Measurements from ENCODE around the gene PFKFB1.
"Not testable (repeated sequence)": the region's sequence is repeated elsewhere in the genome, so short reads cannot be mapped to it uniquely, and the experiment has no call there.

The PFKFB1 gene

DNA sequence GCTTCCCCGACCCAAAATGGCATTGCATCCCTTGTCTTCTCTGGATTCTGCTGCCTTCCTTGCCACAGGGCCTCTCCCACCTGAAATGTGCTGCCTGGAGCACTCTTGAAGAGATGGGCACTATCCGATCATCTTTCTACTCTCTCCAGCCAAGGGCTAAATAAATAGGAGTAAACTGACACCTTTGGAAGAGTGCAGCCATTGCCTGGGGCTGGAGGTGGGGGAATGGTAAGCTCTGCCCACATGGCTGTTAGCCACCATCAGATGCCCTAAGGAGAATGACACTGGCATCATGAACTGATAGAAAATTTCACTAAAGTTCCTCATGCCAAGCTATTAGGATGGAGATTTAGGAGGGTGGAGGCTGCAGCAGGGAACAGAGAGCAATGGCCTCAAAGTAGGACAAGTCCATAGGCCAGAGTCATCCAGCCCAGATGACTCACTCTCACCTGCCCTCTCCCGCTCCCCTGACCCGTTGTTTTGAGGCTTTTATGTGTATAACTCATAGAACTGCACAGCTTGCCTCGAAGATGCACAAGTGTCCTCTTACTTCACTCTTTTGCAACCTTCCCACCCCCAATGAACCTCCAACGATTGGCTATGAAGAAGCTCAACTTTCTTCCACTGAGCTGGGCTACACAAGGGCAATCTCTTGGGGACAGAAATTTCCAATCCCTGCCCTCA, 822 bp upstream of the PFKFB1 start:
- in situ Hi-C loops (cut with HindIII; ENCODE audit: low sequenced_read_pairs), result no loop called here

DNA sequence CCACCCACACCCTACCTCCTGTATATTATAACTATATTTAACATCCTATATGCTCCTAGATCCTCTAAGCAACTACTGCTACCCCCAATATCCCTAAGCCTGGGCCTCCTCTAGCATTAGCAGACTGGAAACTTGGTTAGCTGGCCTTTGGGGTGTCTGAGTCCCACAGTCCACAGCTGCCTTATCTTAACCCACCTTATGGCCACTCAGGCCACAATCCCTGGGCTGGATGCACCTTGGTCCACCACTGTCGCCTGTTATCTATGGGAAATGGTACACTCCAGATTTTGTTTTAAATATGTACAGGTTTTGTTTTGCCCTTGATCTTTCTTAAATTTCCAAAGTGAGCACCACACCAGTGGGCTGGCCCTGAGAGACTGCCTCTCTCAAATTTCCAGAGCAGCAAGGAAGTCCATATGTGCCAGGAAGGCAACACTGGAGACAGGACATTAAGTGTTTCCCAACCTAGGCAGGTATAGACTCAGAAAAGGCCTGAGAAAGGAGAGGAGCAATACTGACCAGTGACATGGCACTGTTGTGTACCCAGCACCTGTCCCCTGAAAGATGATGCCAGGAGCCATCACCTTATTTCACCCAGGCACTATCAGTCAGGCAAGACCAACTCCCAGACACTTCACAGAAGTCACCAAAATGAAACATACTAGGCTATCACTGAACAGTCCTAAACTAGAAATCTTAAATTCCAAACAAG, 921 bp downstream of the PFKFB1 start:
- in situ Hi-C loops (cut with HindIII; ENCODE audit: low sequenced_read_pairs), result no loop called here

DNA sequence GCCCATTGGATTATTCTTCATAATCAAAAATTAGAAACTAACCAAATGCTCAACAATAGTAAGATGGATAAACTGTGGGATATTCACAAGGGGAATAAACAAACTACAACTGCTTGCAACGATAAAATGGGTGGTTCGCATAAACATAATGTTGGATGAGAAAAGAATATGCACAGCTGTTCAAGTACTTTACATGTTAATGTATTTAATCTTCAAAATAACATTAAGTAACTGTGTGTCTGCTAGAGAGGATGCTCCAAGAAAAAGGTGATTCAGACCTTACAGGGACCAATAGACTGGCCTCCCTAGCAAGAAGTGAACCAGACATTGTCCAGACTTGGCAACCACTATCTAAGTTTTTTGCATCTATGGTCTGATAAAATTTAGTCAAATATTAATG, 2.3 kb downstream of the PFKFB1 start:
- in situ Hi-C loops (cut with HindIII; ENCODE audit: low sequenced_read_pairs), result no loop called here

DNA sequence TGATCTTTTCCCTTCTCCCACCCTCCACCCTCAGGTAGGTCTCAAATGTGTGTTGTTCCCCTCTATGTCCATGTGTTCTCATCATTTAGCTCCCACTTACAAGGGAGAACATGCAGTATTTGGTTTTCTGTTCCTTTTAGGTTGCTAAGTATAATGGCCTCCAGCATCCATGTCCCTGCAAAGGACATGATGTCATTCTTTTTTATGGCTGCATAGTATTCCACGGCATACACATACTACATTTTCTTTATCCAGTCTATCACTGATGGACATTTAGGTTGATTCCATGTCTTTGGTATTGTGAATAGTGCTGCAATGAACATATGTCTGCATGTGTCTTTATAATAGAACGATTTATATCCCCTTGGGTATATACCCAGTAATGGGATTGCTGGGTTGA, 10.7 kb downstream of the PFKFB1 start:
- in situ Hi-C loops (cut with HindIII; ENCODE audit: low sequenced_read_pairs), result not testable (repeated sequence)

DNA sequence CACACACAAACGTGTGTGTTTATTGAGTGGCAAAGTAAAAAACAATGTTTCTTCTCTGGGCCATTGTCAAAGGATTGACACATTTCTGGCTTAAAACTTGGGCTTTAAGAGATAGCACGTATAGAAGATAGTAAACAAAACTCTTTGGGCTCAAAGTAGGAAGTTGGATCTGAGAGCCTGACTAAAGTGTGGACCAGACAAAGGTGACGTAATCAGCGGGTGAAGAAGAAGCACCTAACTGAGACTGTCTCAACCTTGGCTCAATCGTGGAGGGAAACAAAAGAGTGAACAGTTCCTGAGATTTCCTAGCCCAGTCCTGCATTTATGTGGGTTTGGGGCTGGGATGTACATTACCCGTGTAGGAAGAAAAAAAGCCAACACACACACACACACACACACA, 13.7 kb downstream of the PFKFB1 start:
- in situ Hi-C loops (cut with HindIII; ENCODE audit: low sequenced_read_pairs), result no loop called here

DNA sequence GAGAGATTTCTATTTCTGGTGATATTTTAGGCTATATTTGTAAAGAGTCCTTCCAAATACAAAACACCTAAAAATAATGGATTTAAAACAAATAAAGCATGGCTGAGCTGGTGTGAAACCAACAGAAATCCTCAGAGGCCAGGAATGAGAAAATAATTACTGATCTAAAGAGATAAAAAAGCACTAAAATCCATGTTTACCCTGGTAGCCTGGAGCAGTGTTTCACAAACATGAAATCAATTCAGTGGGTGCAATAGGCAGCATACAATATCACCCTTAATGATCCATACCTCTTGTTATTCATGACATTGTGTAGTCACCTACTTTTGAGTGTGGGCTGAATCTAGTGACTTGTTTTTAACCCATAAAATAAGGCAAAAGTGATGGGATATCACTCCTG, 14.6 kb downstream of the PFKFB1 start:
- in situ Hi-C loops (cut with HindIII; ENCODE audit: low sequenced_read_pairs), result no loop called here

DNA sequence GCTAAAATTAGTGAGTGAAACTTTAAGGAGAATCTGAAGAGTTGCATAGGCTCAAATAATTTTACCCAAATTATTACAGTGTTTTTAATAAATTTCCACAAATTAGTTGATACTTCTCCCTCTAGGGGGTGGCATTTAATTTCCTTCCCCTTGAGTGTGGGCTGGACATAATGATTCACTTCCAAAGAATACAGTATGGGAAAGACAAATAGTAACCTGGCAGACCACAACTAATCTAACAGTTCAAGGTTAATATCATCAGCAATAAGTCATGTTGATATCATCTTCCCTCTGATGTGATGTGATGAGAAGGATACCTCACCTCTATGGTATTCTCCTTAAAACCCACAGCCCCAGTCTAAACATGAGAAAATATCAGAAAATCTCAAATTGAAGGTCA, 15.5 kb downstream of the PFKFB1 start:
- in situ Hi-C loops (cut with HindIII; ENCODE audit: low sequenced_read_pairs), result no loop called here

DNA sequence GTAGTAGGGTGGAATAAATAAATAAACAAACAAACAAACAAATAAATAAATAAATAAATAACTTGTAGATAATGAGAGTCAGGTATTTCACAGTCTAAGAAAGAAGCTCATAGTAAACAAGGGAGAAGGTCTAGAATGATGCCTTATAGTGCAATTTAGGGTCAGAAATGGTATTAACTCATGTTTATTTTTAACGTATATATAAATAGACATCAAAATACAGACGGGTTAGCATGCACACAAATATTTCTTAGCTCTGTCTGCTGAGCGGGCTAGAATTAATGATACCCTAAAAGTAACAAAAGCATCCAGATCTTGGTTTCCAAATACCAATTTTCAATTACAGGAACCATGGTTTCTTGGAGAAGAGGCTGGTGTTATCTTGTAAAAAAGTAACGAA, 16.6 kb downstream of the PFKFB1 start:
- in situ Hi-C loops (cut with HindIII; ENCODE audit: low sequenced_read_pairs), result no loop called here

DNA sequence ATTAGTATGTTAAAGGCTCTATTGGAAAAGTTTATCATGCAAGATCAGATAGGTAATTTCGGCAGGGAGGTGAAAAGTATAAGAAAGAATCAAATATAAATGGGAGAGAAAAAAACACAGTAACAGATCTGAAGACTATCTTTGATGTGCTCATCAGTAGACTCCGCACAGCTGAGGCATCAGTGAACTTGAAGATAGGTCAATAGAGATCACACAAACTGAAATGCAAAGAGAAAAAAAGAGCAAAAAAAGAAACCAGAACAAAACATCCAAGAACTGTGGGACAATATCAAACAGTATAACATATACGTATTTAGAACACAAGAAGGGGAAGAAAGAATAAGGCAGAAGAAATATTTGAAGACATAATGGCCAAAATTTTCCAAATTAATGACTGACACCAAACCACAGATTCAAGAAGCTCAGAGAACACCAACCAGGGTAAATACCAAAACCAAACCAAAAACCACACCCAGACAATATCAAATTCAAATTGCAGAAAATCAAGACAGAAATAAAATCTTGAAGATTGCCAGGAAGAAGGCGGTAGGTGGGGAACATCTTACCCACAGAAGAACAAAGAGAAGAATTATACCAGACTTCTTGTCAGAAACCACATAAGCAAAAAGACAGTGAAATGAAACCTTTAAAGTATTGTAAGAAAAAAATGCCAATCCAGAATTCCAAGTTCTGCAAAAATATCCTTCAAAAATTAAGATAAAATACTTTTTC, 29.1 kb downstream of the PFKFB1 start:
- in situ Hi-C loops (cut with HindIII; ENCODE audit: low sequenced_read_pairs), result no loop called here

DNA sequence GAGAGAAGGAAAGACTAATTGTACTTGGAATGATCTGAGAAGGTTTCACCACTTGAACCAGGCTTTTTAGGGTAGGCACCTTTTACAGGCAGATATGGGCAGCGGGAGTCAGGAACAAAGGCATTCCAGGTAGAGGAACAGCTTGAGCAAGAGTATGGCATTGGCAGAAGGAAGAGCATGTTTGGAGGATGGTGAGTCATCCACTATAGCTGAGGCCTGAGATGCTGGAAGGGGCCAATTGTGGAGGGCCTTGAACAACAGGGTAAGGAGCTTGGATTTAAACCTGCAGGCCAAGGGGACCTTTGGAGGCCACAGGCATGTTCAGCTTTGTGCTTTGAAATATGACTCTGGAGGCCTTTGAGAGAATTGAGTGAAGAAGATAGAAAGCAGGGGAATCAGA, 32.2 kb downstream of the PFKFB1 start:
- in situ Hi-C loops (cut with HindIII; ENCODE audit: low sequenced_read_pairs), result no loop called here

DNA sequence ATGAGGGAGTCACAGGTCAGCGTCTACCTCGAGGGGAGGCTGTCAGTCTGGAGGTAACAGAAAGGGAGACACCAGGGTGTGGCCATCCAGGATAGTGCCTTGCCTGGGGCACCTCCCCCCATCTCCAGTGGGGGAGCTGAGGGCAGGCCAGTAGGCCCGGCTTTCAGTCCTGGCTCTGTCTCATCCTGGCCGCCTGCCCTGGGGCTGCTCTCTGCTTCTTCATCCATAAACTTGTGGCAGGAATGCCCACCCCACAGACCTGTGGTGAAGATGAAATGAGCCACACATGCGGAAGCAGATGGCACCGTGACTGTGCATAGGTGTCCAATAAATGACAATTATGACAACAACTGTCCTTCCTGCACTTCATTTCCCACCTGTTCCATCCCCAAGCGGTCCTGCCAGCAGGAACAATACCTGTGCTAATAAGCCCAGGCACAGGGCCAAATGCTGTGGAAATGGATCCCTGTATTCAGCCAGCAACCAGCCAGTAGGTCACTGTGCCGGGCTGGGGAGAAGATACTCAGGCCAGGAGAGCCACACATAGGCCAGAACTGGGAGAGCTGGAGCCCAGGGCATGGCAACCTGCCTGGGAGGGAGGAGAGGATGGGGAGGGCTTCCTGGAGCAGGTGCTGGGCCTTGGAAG, 43.1 kb downstream of the PFKFB1 start:
- in situ Hi-C loops (cut with HindIII; ENCODE audit: low sequenced_read_pairs), result no loop called here

DNA sequence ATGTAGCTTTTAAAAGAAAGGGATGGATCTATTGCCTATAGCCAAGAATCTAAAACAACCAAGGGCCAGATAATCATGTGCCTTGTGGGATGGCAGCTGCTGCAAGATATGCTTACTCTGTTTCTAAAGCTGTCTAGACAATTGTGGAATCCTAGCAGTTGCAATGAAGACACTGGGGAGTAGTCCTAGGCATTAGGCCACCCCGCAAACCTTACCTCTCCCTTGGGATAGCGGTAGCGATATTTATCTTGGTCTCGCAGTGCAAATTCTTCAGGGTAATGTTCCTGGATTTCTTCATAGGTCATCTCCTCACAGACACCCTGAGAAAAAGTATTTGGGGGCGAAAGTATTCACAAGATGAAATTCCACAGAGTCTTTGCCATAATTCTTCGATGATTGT, 48.8 kb downstream of the PFKFB1 start:
- in situ Hi-C loops (cut with HindIII; ENCODE audit: low sequenced_read_pairs), result no loop called here

DNA sequence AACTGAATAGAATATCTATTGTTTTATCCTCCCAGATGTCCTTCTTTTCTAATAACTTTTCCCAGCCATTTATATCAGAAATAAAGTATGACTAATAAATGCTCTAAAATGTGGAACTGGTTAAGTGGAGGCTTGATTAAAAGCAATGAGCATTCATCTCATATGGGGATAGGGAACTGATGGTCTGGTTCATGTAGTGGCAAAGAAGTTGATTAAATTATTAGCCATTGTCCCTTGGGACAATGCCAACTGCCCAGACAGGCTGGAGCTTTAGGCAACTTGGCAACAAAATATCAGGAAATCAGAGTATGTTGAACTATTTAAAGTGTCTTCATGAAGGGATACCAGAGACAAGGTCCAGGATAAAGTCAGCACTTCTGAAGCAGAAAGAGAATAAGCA, 49.2 kb downstream of the PFKFB1 start:
- in situ Hi-C loops (cut with HindIII; ENCODE audit: low sequenced_read_pairs), result no loop called here

DNA sequence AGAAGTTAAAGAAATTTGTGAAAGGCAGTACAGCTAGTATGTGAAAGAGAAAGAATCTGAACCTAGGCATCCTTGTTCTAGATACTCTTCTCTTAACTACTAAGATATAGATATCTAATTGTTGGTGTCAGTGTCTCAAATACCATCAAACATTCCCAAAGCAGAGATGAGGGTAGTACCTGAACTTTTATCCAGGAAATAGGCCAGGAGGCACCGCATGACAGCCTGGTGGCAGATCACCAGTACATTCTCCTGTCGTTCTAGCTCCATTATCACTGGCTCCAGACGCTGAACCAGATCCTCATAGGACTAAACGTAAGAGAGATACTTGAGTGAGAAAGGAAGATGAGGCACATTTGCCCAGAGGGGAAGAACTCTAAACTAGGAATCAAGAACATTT, 56.6 kb downstream of the PFKFB1 start:
- in situ Hi-C loops (cut with HindIII; ENCODE audit: low sequenced_read_pairs), result no loop called here

DNA sequence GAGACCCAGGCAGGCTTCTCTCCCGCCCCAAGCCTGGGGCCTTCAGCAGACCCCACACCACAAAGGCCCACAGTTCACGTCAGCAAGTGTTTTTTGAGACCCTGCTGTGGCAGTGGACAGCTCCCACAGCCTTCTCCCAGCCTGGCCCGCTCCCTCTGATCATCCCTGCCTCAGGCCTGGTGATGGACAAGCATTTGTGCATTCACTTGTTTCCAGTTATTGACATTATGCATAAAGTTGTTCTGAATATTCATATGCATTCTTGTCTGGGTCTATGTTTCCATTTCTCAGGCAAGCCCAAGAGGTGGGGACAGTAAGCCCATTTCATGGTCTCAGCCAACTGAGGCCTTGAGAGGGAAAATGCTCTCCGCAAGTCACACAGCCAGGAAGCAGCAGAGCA, 58.7 kb downstream of the PFKFB1 start:
- in situ Hi-C loops (cut with HindIII; ENCODE audit: low sequenced_read_pairs), result no loop called here

DNA sequence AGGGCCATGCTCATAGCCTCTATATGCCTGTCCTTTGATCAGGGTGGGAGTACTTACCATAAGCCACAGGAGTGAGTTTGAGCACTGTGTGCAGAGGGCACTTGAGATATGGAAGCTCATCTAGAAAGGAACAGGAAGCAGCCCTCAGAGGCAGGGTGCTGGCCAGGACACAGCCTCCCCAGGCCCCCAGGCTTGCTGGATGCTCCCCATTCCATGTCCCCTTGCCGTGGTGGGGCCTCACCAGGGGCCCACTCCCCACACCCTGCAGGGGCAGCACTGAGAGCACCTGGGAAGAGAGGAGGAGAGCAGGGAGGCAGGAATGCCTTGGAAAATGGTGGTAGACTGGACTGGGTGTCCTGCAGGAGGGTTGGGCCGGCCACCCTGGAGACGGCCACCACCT, 59.1 kb downstream of the PFKFB1 start:
- in situ Hi-C loops (cut with HindIII; ENCODE audit: low sequenced_read_pairs), result no loop called here

DNA sequence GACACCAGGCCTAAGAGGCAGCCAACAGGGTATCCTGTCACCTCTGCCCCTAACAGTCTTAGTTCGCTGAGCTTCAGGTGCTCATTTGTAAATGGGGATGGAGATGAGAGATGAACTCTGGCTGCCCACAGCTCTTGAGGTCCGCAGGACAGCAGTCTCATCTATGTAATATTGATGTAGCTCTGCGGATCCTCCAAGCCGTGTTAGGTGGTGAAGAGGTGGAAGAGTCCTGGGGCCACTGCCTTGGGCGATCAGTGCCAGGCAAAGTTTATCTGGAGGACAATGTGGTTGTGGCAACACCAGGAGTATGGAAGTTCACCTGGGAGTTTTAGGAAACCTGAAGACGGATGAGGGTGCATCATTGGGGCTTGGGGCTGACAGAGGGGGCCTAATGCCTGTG, 59.9 kb downstream of the PFKFB1 start:
- in situ Hi-C loops (cut with HindIII; ENCODE audit: low sequenced_read_pairs), result no loop called here

DNA sequence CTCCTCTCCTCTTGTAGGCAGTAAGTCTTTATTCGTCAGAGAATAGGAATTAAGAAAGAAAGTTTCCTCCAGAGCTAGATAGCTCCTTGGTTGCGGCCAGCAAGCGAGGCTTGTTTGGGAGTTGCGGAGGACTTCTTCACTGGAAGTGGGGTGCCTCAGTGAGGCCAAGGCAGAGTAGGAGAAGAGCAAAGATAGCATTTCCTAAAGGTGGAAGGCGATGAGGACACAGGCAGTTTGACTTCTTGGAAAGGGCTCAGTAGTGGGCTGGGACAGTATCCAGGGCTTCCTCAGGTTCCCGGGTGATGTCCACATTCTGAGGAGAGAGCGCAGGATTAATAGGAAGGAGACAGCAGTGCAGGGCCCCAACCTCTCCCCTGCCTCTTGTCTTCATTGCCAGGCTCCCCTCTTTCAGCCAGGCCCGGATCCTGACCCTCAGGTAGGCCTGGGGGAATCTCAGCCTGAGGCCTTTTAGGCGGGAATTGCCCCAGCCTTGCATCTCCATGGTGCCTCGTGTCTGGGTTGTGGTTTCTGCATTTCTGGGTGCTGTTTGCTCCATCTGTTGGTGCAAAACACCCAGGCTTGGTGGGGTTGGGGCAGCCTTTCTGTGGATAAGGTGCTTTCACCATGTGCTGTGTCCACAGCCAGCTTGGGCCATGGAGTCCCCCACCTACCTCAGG, 60.7 kb downstream of the PFKFB1 start:
- in situ Hi-C loops (cut with HindIII; ENCODE audit: low sequenced_read_pairs), result no loop called here

DNA sequence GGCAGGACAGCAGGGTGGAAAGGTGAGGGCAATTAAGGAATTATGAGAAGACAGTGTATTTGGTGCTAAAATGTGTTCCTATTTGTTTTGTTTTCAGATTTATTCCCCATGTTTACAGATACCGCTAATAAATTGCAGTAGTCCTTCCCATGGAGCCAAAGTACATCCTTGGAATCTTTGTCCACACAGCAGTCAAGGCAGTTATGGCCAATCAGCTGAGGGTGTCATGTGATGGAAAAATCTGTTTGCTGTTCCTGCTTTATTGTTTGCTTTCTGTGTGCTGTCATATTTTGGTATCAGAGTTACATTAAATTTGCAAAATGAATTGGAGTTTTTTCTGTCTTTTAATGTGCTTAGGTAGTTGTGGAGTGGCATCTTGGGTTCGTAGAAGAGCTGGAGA, 62.9 kb downstream of the PFKFB1 start:
- in situ Hi-C loops (cut with HindIII; ENCODE audit: low sequenced_read_pairs), result no loop called here

DNA sequence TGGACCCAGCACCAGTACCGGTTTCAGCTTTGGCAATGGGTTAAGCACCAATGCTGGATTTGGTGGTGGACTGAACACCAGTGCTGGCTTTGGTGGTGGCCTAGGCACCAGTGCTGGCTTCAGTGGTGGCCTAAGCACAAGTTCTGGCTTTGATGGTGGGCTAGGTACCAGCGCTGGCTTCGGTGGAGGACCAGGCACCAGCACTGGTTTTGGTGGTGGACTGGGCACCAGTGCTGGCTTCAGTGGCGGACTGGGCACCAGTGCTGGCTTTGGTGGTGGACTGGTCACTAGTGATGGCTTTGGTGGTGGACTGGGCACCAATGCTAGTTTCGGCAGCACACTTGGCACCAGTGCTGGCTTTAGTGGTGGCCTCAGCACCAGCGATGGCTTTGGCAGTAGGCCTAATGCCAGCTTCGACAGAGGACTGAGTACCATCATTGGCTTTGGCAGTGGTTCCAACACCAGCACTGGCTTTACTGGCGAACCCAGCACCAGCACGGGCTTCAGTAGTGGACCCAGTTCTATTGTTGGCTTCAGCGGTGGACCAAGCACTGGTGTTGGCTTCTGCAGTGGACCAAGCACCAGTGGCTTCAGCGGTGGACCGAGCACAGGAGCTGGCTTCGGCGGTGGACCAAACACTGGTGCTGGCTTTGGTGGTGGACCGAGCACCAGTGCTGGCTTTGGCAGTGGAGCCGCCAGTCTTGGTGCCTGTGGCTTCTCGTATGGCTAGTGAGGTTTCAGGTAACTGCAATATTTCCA, 63.5 kb downstream of the PFKFB1 start:
- in situ Hi-C loops (cut with HindIII; ENCODE audit: low sequenced_read_pairs), result no loop called here
